DMS153 treated with DMSO at 0.1 percent for 48 hours (cell line): ENCODE measurements around the gene METTL9.
"Not testable (repeated sequence)": the region's sequence is repeated elsewhere in the genome, so short reads cannot be mapped to it uniquely, and the experiment has no call there.

Experiments used
- DNase-seq: peaks from one replicate; lab custom pipeline; 2025; ENCODE audit not compliant: unreplicated experiment; lab: John Stamatoyannopoulos, UW

METTL9 gene

DNA sequence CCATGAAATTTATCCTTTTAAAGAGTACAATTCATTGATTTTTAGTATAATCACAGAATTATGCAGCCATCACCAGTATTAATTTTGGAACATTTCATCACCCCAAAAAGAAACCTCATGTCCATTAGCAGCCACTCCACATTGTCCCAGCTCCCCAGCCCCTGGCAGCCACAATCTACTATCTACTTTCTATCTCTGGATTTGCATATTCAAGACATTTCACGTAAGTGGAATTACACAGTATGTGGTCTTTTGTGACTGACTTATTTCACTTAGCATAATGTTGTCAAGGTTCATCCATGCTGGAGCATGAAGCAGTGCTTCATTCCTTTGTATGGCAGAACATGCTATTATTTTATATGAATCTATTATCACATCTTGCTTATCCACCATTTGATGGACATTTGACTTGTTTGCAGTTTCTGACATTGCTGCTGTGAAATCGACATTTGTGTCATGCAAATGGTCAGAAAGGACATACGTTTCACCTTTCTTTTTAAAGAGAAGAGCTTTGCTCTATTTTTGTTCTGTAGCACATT, 10.7 kb downstream of the METTL9 start:
- DNase-seq = no peak

DNA sequence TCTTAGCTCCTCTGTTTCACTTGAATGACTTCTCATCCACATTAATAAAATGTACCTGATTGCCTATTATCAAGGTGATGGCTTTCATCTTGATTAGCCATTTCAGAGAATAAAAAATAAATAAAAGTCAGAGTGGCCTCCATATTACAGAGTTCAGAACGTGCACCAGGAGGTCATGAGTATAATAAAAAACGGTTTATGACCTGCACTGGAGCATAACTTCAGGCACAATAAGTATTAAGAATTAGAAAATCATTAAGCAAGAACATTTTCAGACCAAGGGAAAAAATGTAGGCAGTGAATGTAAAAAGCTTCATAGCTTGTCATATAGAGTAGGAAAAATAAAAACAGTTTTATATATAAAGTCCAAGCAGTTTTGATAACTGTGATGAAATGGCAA, 11.4 kb downstream of the METTL9 start:
- no peak for DNase-seq

DNA sequence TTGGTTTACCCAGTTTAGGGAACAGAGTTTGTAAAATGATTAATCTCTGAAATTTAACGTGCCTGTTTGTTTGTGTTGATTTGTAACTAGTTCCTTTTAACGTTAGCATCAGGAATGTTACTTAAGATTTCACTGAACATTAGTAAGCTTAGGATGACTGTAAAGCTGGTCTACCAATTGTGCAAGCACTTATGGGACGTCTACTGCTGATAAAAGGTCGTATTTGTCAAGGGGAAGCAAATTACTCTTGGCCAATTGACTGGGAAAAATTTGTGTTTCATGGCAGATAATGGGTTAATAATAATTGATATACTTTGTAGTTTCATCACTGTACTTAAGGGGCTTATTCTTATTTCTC, 11.8 kb downstream of the METTL9 start:
- DNase-seq = no peak

DNA sequence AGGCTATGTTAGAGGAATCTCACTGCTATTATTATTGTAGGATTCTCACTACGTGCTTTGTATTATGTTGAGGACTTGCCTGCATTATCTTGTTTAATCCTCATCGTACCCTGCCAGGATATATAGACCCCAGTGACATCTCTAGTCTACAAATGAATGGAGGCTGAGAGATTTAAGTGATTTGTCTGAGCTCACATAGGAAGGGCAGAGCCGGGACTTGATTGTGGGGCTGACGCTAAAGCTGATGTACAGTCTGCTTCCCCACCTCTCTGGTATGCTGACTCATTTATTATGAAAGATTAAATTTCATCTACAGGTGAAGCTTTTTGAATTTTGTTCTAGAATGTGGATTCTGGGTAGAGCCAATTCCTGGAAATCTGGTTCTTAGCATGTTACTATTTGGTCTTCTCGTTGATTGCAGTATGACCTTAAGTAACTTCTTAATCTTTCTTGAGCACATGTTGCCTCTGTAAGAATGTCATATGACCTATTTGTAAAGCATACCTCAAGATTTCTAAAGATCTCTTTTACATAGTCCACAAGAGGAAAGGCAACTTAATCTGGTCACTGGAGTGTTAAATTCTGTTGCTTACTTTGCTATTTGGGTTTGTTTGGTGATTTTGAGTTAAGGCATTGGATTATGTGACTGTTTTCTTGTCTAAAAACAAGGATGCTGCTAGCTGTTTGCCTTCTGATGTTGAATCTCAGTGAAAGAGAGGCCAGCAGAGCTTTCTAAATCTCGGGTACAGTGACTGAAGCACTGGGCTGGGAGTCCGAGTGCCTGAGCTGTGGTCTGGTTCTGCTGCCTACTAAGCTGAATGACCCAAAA, 12.4 kb downstream of the METTL9 start:
- no peak for DNase-seq

GRCh38 chr16:21613361-21613760, 14.0 kb downstream of the METTL9 start:
- DNase-seq = no peak

DNA sequence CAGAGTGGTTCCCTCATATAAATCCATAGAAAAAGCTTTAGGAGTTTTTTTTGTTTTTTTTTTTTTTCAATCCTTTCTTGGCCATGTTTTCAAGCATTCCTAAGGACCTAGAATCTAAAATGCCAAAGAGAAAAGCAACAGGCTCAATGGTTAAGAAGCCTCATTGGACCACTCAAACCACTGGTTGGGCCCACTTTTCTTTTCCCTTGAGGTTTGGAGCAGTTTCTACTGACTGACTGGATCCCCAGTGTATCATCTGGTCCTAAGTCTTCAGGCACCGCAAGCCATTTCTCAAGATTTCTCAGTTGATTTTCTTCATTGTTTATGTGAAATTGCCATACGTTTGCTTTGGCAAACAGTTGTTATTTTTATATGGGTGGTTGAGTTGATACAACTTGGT, 14.4 kb downstream of the METTL9 start:
- DNase-seq = no peak

DNA sequence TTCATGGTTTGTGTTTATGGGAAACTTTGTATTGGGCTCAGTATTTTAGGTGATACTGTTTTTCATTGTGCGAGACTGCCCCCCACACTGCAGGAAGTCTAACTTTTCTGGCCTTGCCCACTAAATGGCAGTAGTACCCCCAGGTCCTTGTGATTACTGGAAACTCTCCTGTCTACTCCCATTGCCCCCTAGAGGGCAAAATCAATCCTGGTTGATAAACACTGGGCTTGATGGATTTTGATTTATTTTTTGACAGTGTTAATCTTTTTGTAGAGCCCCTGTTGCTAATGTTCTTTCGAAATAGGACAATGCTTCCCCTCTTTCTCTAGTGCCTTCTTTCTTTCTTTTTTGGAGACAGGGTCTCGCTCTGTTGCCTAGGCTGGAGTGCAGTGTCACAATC, 15.5 kb downstream of the METTL9 start:
- DNase-seq = no peak

GRCh38 chr16:21617607-21618006, 18.2 kb downstream of the METTL9 start:
- DNase-seq = no peak

- no peak for DNase-seq
Measured at GRCh38 chr16:21618281-21618680, 18.9 kb downstream of the METTL9 start.

DNA sequence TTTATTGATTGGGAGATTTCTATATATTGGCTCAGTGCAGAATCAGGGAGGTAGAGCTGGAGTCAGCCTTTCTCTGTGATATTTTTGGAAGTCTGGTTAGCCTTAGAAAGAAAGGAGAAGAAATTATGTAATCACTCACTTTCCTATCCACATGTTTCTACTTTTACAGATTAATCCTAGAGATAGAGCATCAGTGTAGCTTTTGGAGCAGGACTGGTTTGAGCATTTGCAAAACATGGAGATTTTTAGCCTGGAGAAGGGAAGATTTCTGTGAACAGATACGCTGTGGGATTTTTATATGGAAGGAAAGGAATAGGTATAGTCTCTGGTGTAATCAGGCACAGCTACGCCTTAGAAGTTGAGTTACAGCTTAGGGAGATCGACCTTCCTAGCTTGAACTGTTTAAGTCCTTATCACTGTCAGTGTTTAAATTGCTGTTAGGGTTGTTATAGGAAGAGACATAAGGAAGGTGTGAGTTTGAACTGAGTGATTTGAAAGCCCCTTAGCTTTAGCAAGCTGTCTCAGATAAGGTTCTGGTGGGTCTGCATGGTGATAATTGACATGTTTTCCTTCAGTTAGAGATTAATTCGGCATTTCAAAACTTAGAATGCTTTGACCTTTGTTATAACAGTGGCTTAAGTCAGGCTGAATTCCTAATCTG, 20.5 kb downstream of the METTL9 start:
- no peak for DNase-seq

DNA sequence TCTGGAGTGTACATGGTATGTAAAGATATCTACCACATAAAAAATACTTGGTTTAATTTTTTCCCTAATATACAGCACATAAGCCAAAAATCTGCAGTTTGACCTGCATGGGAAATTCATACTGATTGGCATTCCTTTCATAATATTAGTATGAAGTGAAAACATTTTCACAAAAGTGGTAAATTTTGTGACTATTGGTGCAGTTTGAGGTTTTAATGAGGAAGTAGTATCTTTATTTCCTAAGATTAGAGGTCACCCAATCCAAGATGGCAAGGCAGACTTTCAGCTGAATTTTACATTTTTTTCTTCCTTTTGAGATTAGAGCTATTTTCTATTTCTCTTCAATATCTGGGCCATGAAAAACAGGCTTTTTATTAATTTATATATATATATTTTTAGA, 21.2 kb downstream of the METTL9 start:
- DNase-seq = no peak

- DNase-seq = no peak
Measured at GRCh38 chr16:21622545-21622944, 23.2 kb downstream of the METTL9 start.

DNA sequence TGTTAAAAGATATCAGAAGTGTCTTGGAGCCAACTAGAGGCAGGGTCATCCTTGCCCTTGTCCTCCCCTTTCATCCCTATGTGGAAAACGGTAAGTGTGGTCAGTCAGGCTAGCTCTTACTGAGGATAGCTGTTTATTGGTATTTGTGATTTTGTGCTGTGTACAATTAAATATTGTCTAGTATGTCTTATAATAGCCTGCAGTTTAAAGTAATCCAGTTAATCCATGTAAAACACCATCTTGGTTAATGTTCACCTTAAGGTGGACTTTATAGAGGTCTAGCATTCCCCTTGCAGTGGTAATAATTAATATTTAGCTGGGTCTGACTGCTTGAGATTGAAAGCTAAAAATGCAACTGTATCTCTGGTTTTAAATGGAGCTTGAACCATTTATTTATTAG, 25.6 kb downstream of the METTL9 start:
- DNase-seq = no peak

DNA sequence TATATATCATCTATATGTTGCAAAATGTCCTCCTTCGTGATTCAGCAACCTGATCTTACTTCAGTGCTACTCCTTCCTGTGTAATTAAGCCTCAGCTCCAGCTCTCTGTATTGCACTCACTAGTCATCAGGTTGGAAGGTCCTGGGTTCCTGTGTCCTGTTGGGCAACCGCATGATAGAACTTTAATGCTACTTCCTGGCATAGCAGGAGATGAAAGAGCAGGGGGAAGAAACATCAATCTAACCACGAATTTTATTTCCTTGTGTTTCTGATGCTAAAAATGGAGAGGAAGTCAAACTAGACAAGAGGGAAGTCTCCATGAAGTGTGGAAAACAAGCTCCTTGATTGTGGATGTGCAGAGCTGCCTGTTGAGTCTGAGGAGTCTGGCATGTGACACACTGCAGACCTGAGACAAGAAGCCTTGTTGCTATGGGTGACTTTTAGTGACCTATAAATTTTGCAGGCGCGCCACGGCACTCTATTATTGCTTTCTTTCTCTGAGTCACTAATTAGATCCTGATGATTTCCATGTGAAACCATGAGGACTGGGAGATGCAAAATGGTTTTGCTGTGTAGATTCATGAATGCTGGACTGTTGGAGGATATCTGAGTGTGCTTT, 27.4 kb downstream of the METTL9 start:
- DNase-seq = no peak

GRCh38 chr16:21628121-21628726, 28.8 kb downstream of the METTL9 start:
- DNase-seq = no peak

GRCh38 chr16:21628772-21629171, 29.4 kb downstream of the METTL9 start:
- no peak for DNase-seq

DNA sequence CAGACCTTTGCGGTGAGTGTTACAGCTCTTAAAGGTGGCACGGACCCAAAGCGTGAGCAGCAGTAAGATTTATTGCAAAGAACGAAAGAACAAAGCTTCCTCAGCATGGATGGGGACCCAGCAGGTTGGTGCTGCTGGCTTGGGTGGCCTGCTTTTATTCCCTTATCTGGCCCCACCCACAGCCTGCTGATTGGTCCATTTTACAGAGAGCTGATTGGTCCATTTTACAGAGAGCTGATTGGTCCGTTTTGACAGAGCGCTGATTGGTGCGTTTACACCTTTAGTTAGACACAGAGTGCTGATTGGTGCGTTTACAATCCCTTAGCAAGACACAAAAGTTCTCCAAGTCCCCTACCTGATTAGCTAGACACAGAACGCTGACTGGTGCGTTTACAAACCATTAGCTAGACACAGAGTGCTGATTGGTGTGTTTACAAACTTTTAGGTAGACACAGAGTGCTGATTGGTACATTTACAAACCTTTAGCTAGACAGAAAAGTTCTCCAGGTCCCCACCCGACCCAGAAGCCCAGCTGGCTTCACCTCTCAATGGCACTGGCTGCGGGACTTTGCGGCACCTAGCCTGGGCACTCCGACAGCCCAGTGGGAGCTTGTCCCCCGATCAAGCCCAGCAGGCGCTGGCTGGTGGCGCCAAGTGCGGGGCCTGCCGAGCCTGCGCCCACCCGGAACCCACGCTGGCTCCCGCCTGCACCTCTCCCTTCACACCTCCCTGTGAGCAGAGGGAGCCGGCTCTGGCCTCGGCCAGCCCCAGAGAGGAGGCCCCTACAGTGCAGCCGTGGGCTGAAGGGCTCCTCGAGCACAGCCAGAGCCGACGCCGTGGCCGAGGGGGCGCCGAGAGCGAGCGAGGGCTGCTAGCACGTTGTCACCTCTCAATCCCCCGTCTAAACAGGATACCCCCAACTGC, 30.5 kb downstream of the METTL9 start:
- not testable (repeated sequence) for DNase-seq

DNA sequence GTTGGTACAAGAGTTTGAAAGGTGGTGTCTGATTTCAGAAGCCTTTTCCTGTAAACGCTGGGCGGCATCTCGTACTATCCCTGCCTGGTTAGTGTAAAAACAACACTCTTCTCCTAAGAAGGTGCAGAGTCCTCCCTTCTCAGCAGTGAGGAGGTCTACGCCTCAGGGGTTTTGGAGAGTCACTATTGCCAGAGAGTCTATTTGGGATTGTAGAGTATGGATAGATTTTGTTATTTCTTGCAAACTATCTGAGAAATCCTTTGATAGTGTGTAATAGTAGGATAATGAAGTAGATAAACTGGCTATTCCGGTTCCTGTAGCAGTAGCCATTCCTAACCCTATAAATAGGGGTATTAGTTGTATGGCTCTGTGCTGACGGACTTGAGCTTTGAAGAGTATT, 31.5 kb downstream of the METTL9 start:
- DNase-seq = not testable (repeated sequence)

DNA sequence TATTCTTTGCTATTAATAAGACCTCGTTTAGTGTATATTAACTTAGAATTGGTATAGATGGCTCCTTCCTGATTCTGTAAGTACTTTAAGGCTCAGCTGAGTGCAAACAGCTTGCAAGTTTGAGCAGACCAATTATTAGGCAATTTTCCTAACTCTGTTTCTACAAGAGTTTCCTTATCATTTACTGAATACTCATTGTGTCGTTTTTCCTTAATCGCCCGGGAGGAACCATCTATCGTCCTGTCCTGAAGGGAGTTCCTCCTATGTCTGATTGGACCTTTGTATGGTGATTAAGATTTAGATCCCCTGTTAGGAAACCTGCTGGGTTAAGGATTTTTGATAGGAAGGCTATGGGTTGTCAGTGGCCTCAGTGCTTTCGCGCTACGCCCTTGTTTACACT, 32.0 kb downstream of the METTL9 start:
- DNase-seq = not testable (repeated sequence)

- DNase-seq = not testable (repeated sequence)
Measured at GRCh38 chr16:21631951-21632575, 32.7 kb downstream of the METTL9 start.
